Gastrocnemius medialis (tissue), 4 donors: ENCODE data around the gene OSBPL10.

Source experiments
- POLR2A ChIP-seq, 2 donors: fragments of 450-650 bp; IDR thresholded peaks; one replicate each; pipeline ENCODE4 v1.6.1; 2017; ENCODE audit warnings: antibody characterized with exemption in 2 of 2, mild to moderate bottlenecking in 2 of 2, moderate library complexity in 2 of 2
- TF ChIP-seq, protein P1 (sequence below), 5 experiments: fragments of 450-650 bp in 3 of 5; fragments of 200-600 bp in 2 of 5; sonication (generic) in 2 of 5; IDR thresholded peaks in 4 of 5; conservative IDR thresholded peaks in 1 of 5; 1 replicate in 4 of 5; 2 replicates in 1 of 5; pipeline ENCODE4 v1.5.1; 2016 to 2019; ENCODE audit warnings: antibody characterized with exemption in 5 of 5, mild to moderate bottlenecking in 3 of 5, moderate library complexity in 3 of 5

DNA sequence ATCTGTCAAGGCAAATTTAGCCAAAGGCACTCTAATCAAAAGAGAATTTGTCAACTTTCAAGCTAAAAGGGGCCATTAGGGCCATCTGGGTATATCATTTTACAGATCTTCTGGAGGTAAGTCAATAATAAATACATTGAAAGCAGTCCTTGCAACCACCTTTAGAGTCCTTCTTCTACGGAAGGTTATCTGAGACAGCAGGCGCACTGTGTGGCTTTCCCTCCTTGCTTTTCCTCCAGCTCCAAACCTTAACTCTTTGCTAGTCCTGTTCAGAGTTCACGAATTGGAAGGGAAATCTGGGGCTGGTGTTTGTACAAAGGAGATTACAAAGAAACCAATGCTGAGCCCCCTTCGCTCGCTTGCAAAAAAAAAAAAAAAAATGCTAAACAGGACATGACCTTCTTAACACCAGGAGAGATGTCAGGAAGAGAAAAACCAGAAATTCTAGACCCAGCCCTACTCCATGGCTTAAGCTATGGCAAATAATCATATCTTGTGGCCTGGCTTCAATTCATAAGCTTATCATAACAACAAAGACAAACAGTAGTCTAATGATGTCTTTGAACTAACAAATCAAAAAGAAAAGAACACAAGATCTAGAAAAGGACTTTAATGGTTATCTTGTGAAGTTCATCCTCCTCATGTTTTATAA, 232.7 kb downstream of the OSBPL10 start:
- TF ChIP-seq, protein P1, sequence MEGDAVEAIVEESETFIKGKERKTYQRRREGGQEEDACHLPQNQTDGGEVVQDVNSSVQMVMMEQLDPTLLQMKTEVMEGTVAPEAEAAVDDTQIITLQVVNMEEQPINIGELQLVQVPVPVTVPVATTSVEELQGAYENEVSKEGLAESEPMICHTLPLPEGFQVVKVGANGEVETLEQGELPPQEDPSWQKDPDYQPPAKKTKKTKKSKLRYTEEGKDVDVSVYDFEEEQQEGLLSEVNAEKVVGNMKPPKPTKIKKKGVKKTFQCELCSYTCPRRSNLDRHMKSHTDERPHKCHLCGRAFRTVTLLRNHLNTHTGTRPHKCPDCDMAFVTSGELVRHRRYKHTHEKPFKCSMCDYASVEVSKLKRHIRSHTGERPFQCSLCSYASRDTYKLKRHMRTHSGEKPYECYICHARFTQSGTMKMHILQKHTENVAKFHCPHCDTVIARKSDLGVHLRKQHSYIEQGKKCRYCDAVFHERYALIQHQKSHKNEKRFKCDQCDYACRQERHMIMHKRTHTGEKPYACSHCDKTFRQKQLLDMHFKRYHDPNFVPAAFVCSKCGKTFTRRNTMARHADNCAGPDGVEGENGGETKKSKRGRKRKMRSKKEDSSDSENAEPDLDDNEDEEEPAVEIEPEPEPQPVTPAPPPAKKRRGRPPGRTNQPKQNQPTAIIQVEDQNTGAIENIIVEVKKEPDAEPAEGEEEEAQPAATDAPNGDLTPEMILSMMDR (IDR thresholded peaks at IDR 0.05 in 4 of 5, conservative IDR thresholded peaks at IDR 0.05 in 1 of 5), result no peak
- TF ChIP-seq POLR2A (IDR thresholded peaks at IDR 0.05), result no peak
